A673 (cell line): ENCODE results near the gene DDC. TPM values are rescaled to one million over a fixed set of nuclear protein-coding genes. Genes with fewer than 3 reads are reported as not detected.

Source experiments
- BruUV-seq: library from RNA; stranded (reverse); fragments of 400-500 nt; replicated peaks from 2 replicates; lab custom pipeline; 2021; lab: Mats Ljungman, UMichigan
- CTCF ChIA-PET: fragments of 300-600 bp; sonication (Branson Sonifier 250); formaldehyde crosslinking; loops from one replicate; lab custom pipeline; 2022; ENCODE audit warnings: antibody characterized with exemption; lab: Charles Lee
- POLR2A ChIA-PET: fragments of 300-600 bp; sonication (Branson Sonifier 250); formaldehyde crosslinking; loops from one replicate; lab custom pipeline; 2022; ENCODE audit warnings: antibody characterized with exemption; ENCODE audit not compliant: low non-redundant PET; lab: Charles Lee
- DNase-seq: peaks from one replicate; pipeline ENCODE4 v3.0.0-alpha.2; 2015; ENCODE audit warnings: low spot score
- H3K27ac ChIP-seq: fragments of 200-600 bp; sonication (generic); 2 replicates; pipeline ENCODE4 v1.5.1; 2016; ENCODE audit warnings: mixed run types, low read depth, mild to moderate bottlenecking, mixed read lengths, antibody characterized with exemption, low read length; ENCODE audit not compliant: poor library complexity, severe bottlenecking
- H3K27me3 ChIP-seq: fragments of 200-600 bp; sonication (generic); replicated peaks from 2 replicates; pipeline ENCODE4 v1.6.1; 2017; ENCODE audit warnings: mixed run types, low read depth, mild to moderate bottlenecking, mixed read lengths, antibody characterized with exemption, low read length; ENCODE audit not compliant: insufficient read depth, poor library complexity
- H3K36me3 ChIP-seq: fragments of 200-600 bp; sonication (generic); 2 replicates; pipeline ENCODE4 v1.6.1; 2016; ENCODE audit warnings: mixed run types, mild to moderate bottlenecking, mixed read lengths, antibody characterized with exemption, low read length; ENCODE audit not compliant: insufficient read depth, poor library complexity, severe bottlenecking
- H3K4me1 ChIP-seq: fragments of 200-600 bp; sonication (generic); 2 replicates; pipeline ENCODE4 v1.6.1; 2017; ENCODE audit warnings: mixed run types, mild to moderate bottlenecking, mixed read lengths, antibody characterized with exemption, low read length; ENCODE audit not compliant: insufficient read depth, poor library complexity, severe bottlenecking
- H3K4me3 ChIP-seq: fragments of 200-600 bp; sonication (generic); 2 replicates; pipeline ENCODE4 v1.5.1; 2016; ENCODE audit warnings: low read depth, mixed run types, mild to moderate bottlenecking, mixed read lengths, low read length; ENCODE audit not compliant: poor library complexity, severe bottlenecking
- H3K9me3 ChIP-seq: fragments of 200-600 bp; sonication (generic); 2 replicates; pipeline ENCODE4 v1.6.1; 2016; ENCODE audit warnings: mixed run types, low read depth, mild to moderate bottlenecking, mixed read lengths, antibody characterized with exemption, low read length; ENCODE audit not compliant: poor library complexity, severe bottlenecking
- CTCF ChIP-seq: fragments of 300-800, 200-600 bp; sonication (generic); conservative IDR thresholded peaks from 2 replicates; pipeline ENCODE4 v1.5.1; 2017; ENCODE audit warnings: low read depth, mild to moderate bottlenecking, antibody characterized with exemption, low read length, moderate library complexity, mixed read lengths
- EZH2 ChIP-seq: fragments of 200-600 bp; sonication (generic); IDR thresholded peaks from 2 replicates; pipeline ENCODE4 v1.6.1; 2017; ENCODE audit warnings: borderline replicate concordance, low read depth, mild to moderate bottlenecking, mixed read lengths, antibody characterized with exemption, low read length; ENCODE audit not compliant: poor library complexity, severe bottlenecking
- intact Hi-C: fragments of 100-400 bp; cut with micrococcal nuclease; formaldehyde crosslinking; loops from one replicate; pipeline ENCODE4 v1.10.0; 2022; ENCODE audit not compliant: unreplicated experiment
- total RNA-seq: library from RNA; stranded (reverse); gene quantifications from 2 replicates; pipeline ENCODE4 v1.2.3, GENCODE V29; 2021

The DDC gene
- total RNA-seq, 1 experiment from 2014 or later = not detected

DNA sequence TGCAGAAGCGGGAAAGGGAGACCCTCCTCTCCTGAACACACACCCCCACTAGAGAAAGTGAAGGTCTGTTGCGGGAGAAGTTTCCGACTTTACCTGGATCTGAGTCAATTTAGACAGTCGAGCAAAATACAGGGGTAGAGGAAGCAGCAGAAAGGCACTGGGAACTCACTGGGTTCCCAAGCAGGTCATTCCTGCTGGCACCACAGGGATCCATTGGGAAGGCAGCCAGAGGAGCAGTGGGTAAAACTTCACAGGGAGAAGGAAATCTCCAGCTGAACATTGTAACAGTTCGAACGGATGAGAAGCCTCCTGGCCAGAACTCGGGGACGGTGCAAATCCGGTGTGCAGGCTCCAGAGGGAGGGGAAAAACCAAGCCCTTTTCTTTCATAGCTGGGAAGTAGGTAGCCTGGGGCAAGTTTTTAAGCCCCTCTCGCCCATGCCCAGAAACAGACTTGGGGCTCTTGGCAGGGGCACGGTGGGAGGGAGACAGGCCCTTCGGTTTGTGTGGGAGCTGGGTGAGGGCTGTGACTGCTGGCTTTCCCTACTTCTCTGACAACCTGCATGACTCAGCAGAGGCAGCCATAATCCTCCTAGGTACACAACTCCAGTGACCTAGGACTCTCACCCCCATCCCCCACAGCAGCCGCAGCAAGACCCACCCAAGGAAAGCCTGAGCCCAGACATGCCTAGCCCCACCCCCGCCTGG, 51.9 kb downstream of the DDC start:
- CTCF ChIA-PET = no interaction called here
- H3K4me3 ChIP-seq = no peak overlapping the region
- no peaks in the 10 kb centered on the region for H3K27me3 ChIP-seq
- POLR2A ChIA-PET = no interaction called here
- H3K27ac ChIP-seq = no peak overlapping the region
- BruUV-seq = no TSS peak
- no peak for DNase-seq
- TF ChIP-seq CTCF (no peak), EZH2 (no peak)
- H3K4me1 ChIP-seq = no peaks in the 10 kb centered on the region
- intact Hi-C loops = no loop called here
- no peaks in the 10 kb centered on the region for H3K9me3 ChIP-seq
- H3K36me3 ChIP-seq = no peaks in the 10 kb centered on the region

- intact Hi-C loops = no loop called here
- BruUV-seq = no TSS peak
- Histone ChIP-seq H3K9me3 (no peaks in the 10 kb centered on the region), H3K4me3 (no peak overlapping the region), H3K4me1 (no peaks in the 10 kb centered on the region), H3K36me3 (no peaks in the 10 kb centered on the region), H3K27ac (no peak overlapping the region), H3K27me3 (no peaks in the 10 kb centered on the region)
- TF ChIP-seq CTCF (no peak), EZH2 (no peak)
- ChIA-PET POLR2A (no interaction called here), CTCF (no interaction called here)
- no peak for DNase-seq
Measured at GRCh38 chr7:50512384-50512783, 52.8 kb downstream of the DDC start.

DNA sequence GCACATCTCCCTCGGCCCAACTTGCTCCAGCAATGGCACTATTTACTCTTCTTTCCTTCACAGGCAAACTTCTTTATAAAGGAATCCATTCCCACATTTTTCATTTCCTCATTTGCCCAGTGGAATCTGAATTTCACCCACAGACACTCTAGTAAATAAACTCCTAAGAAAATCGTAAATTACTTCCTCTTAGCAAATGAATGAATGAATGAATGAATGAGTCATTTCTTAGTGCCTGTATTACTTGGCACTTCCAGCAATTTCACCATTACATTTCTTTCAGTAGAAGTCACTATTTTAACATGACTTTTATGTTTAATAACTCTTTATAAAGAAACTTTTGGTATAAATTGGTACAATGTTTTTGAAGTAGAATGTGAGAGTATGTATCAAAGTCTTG, 55.7 kb downstream of the DDC start:
- ChIA-PET POLR2A (no interaction called here), CTCF (no interaction called here)
- intact Hi-C loops = no loop called here
- Histone ChIP-seq H3K27ac (no peak overlapping the region), H3K27me3 (no peaks in the 10 kb centered on the region), H3K36me3 (no peaks in the 10 kb centered on the region), H3K9me3 (no peaks in the 10 kb centered on the region), H3K4me3 (no peak overlapping the region), H3K4me1 (no peaks in the 10 kb centered on the region)
- DNase-seq = no peak
- BruUV-seq = no TSS peak
- no peak for TF ChIP-seq CTCF
- TF ChIP-seq EZH2 = no peak
